NCI-H69 (cell line): Measurements from ENCODE around the gene HACD4.
A peak's percentile ranks its signal among the peaks of the same experiment; 100 is the strongest.

ENCODE experiments used
- DNase-seq: peaks from one replicate; lab custom pipeline; 2025; lab: John Stamatoyannopoulos, UW

HACD4 gene, protein sequence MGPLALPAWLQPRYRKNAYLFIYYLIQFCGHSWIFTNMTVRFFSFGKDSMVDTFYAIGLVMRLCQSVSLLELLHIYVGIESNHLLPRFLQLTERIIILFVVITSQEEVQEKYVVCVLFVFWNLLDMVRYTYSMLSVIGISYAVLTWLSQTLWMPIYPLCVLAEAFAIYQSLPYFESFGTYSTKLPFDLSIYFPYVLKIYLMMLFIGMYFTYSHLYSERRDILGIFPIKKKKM

DNA sequence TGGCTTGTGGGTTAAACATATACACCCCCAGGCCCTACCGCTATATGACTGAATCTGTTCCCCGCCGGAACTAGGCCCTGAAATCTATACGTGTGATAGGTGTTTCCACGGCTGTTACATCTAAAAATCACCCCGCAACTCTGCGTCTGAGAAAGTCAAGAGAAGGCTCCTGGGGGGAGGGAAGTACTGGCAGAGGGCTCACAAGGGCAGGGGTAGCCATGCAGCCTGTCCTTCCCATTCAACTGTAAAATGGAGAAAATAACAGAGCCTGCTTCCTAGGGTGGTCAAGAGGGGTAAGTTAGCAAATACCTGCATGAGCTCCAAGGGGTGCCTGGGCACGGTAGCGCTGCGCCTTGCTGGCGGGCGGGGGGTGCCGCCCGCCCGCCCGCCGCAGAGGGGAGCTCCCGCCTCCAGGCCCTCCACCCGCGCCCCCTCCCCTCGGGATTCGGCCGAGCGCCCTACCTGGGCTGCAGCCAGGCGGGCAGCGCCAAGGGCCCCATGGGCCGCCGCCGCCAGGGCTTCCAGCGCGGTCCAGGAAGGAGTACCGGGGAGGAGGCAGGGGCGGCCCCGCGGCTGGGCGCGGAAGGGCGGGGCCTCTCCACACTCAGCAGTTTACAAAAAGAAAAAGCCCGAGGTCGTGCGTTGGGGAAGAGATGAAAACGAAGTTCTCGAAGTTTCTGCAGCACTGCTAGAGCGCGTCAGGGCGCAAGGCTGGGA, at the start of gene HACD4:
Gene HACD4, minus strand, starts transcription at position 550 of the 717 bp plus-strand sequence. Its CDS starts 50 bp downstream, at position 500.
- peak; percentile 83 for DNase-seq

DNA sequence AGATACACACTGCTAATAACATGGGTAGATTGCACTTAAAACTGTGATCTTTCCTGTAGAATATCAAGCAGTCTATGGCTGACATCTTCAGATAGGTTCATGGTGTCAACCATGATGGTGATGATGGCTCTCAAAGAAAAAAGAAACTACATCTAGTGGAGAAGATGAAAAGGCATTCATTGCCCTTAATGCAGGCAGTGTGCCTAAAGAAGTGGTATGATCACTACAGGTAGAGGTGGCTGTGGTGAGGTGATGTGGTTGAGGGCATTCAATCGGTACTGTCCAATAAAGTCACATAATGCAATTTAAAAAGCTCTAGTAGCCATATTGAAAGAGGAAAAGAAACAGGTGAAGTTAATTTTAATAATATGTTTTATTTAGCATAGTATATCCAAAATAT, 49.4 kb upstream of the HACD4 start:
- no peak for DNase-seq

DNA sequence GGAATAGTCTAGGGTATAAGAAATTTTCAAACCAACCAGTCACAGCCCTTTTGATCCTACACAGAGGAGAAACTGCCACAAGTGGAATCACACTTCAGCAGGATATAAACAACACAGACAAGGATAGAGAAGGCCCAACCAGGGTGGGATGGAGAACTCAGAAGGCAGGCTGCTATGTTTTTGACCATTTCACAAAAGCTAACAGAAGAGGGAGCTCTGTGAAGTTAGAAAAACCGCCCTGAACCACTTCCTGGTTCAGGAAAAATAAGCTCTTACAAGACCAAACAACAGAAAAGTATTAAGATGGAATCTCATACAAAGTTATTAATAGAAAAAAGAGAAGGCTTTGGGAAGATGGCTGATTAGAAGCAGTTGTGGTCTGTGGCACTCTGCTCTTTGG, 47.3 kb upstream of the HACD4 start:
- DNase-seq: peak; percentile 24

DNA sequence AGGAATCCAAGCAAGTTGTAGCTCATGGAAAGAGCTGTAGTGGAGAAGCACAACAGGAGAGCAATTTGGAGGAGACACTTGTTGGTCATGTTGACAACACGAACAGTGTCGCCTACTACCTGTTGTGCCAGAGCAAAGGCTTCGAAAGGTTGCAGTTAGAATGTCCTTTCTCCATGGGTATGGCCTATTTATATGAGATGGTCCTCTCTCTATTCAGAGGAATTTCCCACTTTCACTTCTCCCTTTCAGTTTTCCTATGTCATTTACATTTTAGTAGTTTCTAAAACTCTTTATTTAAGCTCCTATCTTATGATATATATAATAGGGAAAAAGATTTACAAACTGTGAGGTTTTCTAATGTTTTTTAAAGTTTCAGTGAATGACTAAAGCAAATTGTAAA, 46.3 kb upstream of the HACD4 start, which contains the start of gene IFNB1:
Gene IFNB1, minus strand, starts transcription at position 162 of the 400 bp plus-strand sequence. Its CDS starts 73 bp downstream, at position 89.
- DNase-seq: no peak

DNA sequence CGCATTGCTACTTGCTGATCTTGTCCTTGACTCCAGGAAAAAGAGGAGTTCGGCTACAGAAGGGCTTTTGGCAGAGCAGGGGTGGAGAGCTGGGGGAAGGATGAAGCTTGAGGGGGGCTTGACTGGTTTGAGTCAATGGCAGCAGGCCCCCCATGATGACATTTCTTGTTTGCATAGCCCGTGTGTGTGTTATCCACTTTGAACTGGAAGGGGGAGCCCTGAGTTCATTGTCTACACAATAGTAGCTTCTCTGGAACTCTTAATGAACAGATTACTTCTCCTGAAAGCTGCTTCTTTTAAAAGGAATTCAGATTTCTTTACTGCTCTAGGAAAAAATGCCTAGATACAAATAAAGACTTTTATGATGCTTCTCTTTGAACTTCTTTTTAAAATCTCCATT, 44.0 kb upstream of the HACD4 start:
- no peak for DNase-seq

DNA sequence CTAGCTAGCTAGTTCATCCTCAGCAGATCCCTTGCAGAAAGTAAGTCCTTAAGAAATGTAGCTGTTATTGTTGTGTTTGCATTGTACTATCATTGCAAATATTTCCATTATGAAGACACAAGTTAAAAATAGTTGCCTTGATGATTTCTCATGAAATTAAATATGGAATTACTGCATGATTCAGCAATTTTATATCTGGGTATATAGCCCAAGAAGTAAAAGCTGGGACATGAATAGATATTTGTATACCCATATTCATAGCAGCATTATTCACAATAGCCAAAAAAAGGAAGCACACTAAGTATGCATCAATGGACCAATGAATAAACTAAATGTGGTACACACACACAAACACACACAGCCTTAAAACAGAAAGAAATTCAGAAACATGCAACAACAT, 39.5 kb upstream of the HACD4 start:
- DNase-seq: no peak

DNA sequence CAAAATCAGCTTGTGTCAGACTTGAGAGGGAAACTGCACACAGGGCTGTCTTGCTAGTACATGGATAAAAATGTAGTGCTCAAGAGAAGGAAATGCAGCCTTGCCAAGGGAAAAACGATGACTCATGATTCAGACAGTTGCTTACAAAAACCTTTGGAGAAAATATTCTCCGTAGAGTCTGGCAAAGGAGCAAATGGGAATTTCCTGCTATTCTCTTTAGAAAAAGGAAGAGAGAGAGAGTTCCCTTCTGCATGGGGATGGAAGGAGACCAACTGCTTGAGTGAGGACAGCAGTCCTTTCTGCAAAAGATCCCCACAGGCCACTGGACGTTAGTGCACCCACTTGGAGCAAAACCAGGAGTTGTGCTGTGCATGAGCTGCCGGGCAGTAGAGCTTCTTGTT, 38.7 kb upstream of the HACD4 start:
- DNase-seq: no peak

DNA sequence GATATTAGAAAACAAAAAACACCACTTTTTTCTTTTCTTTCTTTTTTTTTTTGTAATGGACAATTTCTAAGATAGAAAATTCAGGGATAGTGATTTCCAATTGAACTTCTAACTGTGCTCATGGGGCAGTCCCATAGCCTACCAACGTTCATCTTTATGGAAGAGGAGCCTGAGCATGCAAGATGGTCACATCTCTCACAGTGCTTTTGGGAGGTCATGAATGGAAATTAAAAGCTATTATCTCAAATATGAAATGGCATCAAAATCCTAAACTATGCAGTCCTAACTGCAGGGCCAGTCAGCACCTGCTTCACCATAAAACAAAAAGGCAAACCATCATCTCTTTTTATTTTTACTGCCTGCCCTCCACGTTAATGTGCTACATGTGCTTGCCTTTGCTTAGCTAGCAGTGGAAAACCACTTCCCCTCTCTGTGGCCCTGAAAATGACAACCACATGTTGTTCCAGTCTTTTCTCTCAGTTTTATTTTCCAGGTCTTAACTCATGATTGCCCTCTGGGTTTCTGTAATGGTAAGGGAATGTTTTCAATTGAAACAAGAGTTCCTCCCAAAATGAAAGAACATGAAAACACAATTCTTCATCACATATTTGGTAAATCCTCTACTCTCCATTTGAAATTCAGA, 29.6 kb upstream of the HACD4 start:
- no peak for DNase-seq

DNA sequence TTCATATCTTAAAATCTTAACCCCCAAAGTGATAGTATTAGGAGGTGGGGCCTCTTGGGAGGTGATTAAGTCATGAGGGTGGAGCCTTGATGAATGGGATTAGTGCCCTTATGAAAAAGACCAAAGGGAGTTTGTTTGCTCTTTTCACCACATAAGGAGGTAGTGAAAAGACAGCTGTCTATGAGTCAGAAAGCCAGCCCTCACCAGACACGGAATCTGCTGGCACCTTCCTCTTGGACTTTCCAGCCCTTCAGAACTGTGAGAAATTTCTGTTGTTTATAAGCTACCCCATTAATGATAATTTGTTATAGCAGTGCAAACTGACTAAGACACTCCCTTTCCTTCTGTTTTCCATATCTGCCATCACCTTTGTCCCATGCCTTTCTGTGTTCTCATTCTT, 25.5 kb upstream of the HACD4 start:
- peak; percentile 54 for DNase-seq

DNA sequence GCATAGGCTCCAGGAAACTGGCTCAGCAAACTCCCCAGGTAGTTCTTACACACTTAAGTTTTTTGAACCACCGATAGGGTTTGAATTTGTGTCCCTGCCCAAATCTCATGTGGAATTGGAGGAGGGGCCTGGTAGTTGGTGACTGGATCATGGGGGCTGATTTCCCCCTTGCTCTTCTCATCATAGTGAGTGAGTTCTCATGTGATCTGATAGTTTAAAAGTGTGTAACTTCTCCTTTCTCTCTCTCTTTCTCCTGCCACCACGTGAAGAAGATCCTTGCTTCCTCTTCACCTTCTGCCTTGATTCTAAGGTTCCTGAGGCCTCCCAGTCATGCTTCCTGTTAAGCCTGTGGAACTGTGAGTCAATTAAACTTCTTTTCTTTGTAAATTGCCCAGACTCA, 22.4 kb upstream of the HACD4 start:
- DNase-seq: no peak

DNA sequence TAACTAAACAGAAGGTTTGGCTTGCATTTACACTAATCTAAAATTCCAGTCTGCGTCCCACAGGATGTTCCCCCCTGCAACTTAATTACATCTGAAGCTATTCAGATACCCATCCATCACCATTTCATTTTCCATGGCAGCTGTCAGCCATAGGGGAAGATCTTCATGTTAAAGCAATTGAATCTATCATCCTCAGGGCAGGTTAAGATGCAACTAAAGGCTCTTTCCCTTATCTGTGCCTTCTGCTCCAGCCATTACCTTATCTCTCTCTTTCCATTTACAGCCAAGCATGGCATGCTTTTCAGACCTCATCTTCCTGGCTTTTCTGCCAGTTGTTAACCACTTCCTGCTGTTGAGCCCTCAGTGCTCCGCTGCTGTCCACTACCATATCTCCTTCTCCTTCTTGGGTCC, 15.8 kb upstream of the HACD4 start:
- no peak for DNase-seq

DNA sequence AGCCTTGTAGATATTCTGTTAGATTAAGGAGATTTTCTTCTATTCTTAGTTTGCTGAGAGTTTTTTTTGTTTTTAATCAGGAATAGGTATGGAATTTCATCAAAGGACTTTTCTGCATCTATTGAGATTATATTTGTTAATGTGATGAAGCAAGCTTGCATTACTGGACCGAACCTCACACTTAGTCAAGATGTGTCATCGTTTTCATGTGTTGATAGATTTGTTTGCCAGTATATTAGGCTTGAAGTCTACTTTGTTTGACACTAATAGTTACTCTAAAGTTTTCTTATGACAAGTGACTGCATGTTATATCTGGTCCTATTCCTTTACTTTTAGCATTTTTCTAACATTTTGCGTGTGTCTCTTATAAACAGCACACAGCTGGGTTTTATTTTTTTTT, 12.4 kb upstream of the HACD4 start:
- no peak for DNase-seq

DNA sequence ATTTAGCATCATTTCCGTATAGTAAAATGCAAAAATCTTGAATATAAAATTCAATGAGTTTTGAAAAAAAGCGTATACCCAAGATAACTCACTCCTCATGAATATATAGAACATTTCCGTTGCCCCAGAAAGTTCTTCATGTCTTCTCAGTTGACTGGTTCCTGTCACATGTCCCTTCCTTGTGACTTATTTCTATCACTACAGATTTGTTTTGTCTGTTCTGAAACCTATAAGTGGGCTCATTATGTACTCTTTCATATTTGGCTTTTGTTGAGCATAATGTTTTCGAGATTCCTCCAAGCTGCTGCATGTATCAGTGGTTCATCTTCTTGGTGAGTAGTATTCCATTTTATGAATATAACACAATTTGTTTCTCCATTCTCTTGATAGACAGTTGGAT, 11.0 kb upstream of the HACD4 start:
- no peak for DNase-seq

DNA sequence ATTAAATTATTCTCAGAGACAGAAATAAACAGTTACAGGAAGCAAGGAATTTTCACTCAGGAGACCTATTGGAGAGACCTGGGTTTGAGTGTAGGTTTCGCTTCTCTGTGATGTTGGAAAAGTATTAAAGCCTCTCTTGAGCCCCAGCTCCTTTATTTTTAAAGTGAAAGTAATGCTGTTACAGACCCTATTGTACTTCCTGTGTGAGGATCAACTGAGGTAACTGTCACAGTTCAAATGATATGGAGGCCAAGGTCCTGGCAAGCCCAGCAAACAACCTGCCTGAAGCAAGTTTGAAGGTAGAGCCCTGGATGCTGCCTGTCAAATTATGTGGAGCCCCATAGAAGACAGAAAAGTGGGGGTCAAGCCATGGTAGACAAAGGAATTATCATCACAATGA, 7.9 kb upstream of the HACD4 start:
- DNase-seq: no peak

DNA sequence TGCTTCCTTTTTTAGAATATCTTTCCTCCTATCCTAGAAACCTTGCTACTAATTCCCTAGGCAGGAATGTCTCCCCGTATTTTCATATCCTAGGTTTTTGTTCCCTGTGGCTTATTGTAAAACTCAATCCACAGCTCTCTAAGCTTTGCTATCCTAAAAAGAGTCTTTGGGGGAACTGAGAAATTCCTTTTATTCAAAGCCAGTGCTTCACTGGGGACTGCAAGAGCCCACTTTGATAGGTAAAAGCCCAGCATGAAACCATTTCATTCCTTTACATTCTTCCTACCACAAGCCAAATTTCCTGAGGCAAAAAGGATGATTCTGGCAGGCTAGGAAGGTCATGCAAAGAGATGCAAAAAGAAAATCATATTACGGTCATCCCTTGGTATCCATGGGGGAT, 5.8 kb upstream of the HACD4 start:
- DNase-seq: no peak

DNA sequence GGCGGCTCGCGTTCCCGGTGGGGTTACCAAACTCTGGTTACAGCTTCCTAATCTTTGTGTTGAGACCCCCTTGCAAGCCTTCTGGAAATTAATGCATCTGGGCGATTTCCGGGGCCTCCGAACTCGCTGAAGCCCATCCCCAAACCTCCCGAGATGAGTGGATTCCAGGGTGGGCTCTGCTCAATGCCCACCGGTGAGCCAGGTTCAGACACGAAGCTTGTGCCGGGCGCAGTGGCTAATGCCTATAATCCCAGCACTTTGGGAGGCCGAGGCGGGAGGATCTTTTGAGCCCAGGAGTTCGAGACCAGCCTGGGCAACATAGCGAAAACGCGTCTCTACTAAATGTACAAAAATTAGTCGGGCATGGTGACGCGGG, 356 bp upstream of the HACD4 start:
- DNase-seq: no peak

DNA sequence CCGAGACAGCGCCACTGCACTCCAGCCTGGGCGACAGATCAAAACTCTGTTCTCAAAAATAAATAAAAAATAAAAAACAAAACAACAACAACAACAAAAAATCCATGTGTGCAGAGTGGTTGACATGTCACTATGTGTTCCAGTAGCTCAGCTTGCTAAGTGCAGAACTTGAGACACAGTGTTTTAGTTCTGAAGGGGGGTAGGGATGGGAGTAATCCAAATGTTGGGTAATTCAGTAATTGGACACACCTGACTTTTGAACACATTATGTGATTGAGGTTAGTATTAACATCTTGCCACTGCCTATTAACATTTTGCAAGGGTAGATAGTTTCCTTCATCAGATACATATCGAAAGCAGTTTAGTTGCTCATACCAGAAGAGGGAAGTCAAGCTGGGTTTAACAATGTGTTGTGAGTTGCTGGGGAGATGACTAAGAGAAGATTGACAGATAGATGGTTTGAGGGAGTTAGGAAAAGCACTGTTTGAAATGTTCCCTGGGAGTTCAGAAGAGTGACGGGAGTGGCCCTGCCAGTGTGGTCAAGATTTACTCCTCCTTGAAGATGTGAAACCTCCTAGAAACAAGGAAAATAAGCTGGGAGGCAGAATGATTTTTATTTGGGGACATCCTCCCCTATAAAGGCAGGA, 928 bp downstream of the HACD4 start:
- DNase-seq: peak; percentile 35

DNA sequence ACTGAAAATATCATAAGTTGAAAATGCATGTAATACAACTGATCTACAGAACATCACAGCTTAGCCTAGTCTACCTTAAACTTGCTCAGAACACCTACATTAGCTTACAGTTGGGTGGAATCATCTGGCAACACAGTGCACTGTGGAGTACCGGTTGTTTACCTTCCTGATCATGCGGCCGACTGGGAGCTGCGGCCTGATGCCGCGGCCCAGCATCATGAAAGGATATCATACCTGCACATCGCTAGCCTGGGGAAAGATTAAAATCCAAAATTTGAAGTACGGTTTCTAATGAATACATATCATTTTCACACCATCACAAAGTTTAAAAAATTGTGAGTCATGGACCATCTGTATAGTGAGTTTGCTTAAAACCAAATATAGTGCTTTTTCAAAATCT, 1.8 kb downstream of the HACD4 start:
- DNase-seq: peak; percentile 36

DNA sequence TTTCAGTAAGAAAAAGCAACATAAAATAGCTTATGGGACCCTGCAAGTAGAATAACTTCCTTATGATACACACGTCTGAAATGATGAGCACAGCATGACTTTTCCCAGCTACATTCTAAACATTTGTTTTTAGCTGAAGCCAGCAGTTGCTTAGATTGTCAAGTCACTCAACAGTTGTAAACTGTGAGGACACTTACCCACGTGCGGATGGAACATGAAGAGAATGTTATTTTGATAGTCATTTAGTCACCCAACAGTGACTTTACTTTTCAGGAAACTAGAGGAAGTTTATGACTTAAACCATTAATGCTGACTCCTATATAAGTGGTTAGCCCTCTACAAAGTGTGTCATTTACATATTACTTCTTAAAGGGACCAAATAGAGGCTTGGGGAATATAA, 3.0 kb downstream of the HACD4 start:
- DNase-seq: no peak

DNA sequence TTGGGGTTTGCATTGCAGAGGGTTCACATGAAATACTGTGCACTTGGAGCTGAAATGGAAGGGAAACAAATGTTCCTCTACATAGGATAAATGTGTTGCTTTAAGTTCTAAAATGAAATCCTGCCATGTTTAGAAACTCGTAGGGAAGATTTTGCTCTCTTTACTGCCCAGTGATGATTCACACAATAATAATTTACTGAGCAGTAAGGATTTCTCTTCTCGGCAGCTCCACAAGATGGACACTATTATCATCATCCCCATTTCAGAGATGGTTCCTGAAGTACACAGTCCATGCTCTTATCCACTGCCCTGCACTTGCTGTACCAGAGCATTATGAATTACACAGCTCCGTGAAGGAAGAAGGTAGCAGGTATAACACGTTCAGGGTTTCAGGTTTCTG, 4.1 kb downstream of the HACD4 start:
- no peak for DNase-seq

DNA sequence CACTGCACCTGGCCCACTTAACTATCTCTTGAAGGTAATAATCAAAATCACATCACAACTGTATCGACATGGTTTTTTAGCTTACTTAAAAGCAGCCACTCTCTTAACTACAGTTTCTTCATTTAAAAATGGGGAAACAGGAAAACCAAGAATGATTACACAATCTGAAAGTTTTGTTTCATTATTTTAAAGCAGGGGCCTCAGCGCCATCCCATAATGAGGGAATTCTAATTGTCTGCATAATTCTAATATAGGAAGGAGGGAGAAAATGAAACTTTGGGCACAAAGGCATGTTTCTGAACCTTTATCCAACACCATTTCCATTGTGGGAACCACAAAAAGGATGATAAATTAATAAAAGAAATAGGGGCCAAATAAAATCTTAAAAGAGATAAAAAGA, 7.6 kb downstream of the HACD4 start:
- DNase-seq: no peak

DNA sequence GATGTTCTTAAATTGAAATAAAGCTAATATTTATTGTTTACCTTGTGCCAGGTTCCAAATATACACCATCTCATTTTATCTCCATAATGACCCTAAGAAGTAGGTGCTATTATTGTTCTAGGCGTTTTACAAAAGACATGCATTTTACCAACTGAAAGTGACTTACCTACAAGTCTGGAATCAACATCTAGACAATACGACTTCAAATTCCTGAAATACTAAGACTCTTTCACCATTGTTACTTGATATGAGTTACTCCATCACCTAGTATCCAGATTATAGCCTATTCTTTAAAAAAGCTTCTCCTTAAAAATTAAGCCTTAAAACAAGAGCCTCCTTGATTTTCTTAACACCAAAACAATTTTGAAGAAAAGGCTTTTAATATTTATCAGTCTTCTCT, 13.3 kb downstream of the HACD4 start:
- no peak for DNase-seq
